B cell (primary cell): Measurements from ENCODE around the gene CCDC9. TPM values are rescaled to one million over a fixed set of nuclear protein-coding genes. Genes with fewer than 3 reads are reported as not detected.
"Not testable (repeated sequence)": the region's sequence is repeated elsewhere in the genome, so short reads cannot be mapped to it uniquely, and the experiment has no call there.

Experiments used
- ATAC-seq: fragments of 200-7000 bp; cut with Tn5 transposase; one replicate; pipeline ENCODE4 v1.10.0; 2021; ENCODE audit warnings: low read depth, mild to moderate bottlenecking, moderate number of reproducible peaks, moderate library complexity
- CTCF ChIA-PET: fragments of 350-600 bp; sonication (Branson Sonifier 250); formaldehyde crosslinking; loops from one replicate; lab custom pipeline; 2021; ENCODE audit warnings: antibody characterized with exemption, inconsistent platforms; lab: Charles Lee
- POLR2A ChIA-PET: fragments of 350-600 bp; sonication (Branson Sonifier 250); formaldehyde crosslinking; loops from one replicate; lab custom pipeline; 2021; ENCODE audit warnings: antibody characterized with exemption; lab: Charles Lee
- DNase-seq: peaks from one replicate; pipeline ENCODE4 v3.0.0; 2013
- H2AFZ ChIP-seq: 2 replicates; pipeline ENCODE4 v1.6.1; 2012; ENCODE audit warnings: mild to moderate bottlenecking, low read depth, low read length; ENCODE audit not compliant: insufficient read depth, poor library complexity, severe bottlenecking
- H3K27ac ChIP-seq, 2 donors: 1 replicate in 1 of 2; 2 replicates in 1 of 2; pipeline ENCODE4 v1.5.1; 2012 to 2013; ENCODE audit warnings: low read length in 2 of 2, mild to moderate bottlenecking in 2 of 2, moderate library complexity in 1 of 2
- H3K27me3 ChIP-seq, 4 experiments: fragments of 200-600 bp in 1 of 4; sonication (generic) in 1 of 4; replicated peaks in 1 of 4; 1 replicate in 2 of 4; 2 replicates in 2 of 4; pipeline versions ENCODE4 v1.6.1 to v1.7.0; 2013 to 2016; ENCODE audit warnings: low read length in 3 of 4, mild to moderate bottlenecking in 2 of 4, mixed read lengths in 1 of 4, moderate library complexity in 1 of 4; ENCODE audit not compliant: insufficient read depth in 4 of 4, control insufficient read depth in 3 of 4; ENCODE audit errors: control extremely low read depth in 1 of 4
- H3K36me3 ChIP-seq, 2 experiments: replicated peaks in 1 of 2; 1 replicate in 1 of 2; 2 replicates in 1 of 2; pipeline versions ENCODE4 v1.6.1 to v1.7.1; 2013; ENCODE audit warnings: low read length in 1 of 2; ENCODE audit not compliant: insufficient read depth in 2 of 2, control insufficient read depth in 1 of 2; ENCODE audit errors: control extremely low read depth in 1 of 2, extremely low read depth in 1 of 2
- H3K4me1 ChIP-seq, 2 donors: fragments of 200-600 bp in 1 of 2; sonication (generic) in 1 of 2; 1 replicate in 1 of 2; 2 replicates in 1 of 2; pipeline versions ENCODE4 v1.5.1 to v1.6.1; 2013 to 2017; ENCODE audit warnings: low read length in 2 of 2; ENCODE audit not compliant: control insufficient read depth in 2 of 2, insufficient read depth in 2 of 2
- H3K4me2 ChIP-seq: replicated peaks from 2 replicates; pipeline ENCODE3; 2012; ENCODE audit warnings: mild to moderate bottlenecking, low read depth, low read length; ENCODE audit not compliant: poor library complexity, severe bottlenecking
- H3K4me3 ChIP-seq, 5 experiments: fragments of 200-600 bp in 1 of 5; sonication (generic) in 1 of 5; 1 replicate in 3 of 5; 2 replicates in 2 of 5; pipeline versions ENCODE4 v1.5.1 to v1.7.0; 2011 to 2016; ENCODE audit warnings: low read length in 4 of 5, mild to moderate bottlenecking in 4 of 5, low read depth in 2 of 5, control low read depth in 1 of 5, moderate library complexity in 1 of 5; ENCODE audit not compliant: insufficient read depth in 1 of 5; ENCODE audit errors: control extremely low read depth in 1 of 5, extremely low read depth in 1 of 5
- H3K79me2 ChIP-seq: fragments of 200-600 bp; sonication (generic); one replicate; pipeline ENCODE4 v1.6.0; 2016; ENCODE audit warnings: low read length; ENCODE audit not compliant: control insufficient read depth, insufficient read depth
- H3K9ac ChIP-seq: fragments of 200-600 bp; sonication (generic); 2 replicates; pipeline ENCODE4 v1.6.1; 2017; ENCODE audit warnings: mild to moderate bottlenecking, low read length, moderate library complexity
- H3K9me3 ChIP-seq, 3 donors: one replicate each; pipeline versions ENCODE4 v1.6.1 to v1.7.1; 2013; ENCODE audit warnings: low read length in 2 of 3; ENCODE audit not compliant: control insufficient read depth in 2 of 3, insufficient read depth in 1 of 3; ENCODE audit errors: control extremely low read depth in 1 of 3
- H4K20me1 ChIP-seq: 2 replicates; pipeline ENCODE4 v1.6.0; 2012; ENCODE audit warnings: mild to moderate bottlenecking, low read length; ENCODE audit not compliant: insufficient read depth, control insufficient read depth, poor library complexity, severe bottlenecking
- H3K27ac Mint-ChIP-seq: one replicate; pipeline ENCODE4 v1.8.0; 2021; ENCODE audit warnings: mixed read lengths
- H3K27me3 Mint-ChIP-seq: one replicate; pipeline ENCODE4 v1.8.0; 2021; ENCODE audit warnings: mixed read lengths
- H3K4me1 Mint-ChIP-seq: one replicate; pipeline ENCODE4 v1.8.0; 2021; ENCODE audit warnings: mixed read lengths
- H3K4me3 Mint-ChIP-seq: one replicate; pipeline ENCODE4 v1.8.0; 2021; ENCODE audit warnings: mixed read lengths
- H3K9me3 Mint-ChIP-seq: one replicate; pipeline ENCODE4 v1.8.0; 2022; ENCODE audit warnings: mixed read lengths; ENCODE audit not compliant: insufficient read depth
- CTCF ChIP-seq: fragments of 200-600 bp; IDR thresholded peaks from one replicate; pipeline ENCODE4 v1.8.0; 2022; ENCODE audit warnings: antibody characterized with exemption, mild to moderate bottlenecking
- EZH2 ChIP-seq: IDR thresholded peaks from 2 replicates; pipeline ENCODE4 v1.6.1; 2012; ENCODE audit warnings: borderline replicate concordance, low read depth, mild to moderate bottlenecking, moderate library complexity, low read length; ENCODE audit not compliant: insufficient read depth, poor library complexity, severe bottlenecking
- WGBS: methylation state at CpG from one replicate; pipeline ENCODE4 v1.1.5; 2013; ENCODE audit warnings: missing lambda C conversion rate; ENCODE audit not compliant: insufficient coverage; 5-methylcytosine and 5-hydroxymethylcytosine counted together
- intact Hi-C: fragments of 100-400 bp; cut with micrococcal nuclease; formaldehyde crosslinking; loops from one replicate; pipeline ENCODE4 v1.10.0; 2022
- polyA plus RNA-seq: library from polyadenylated mRNA; depleted of rRNA; stranded (reverse); fragments of >200 nt; gene quantifications from 2 replicates; pipeline ENCODE4 v1.2.3, GENCODE V29; 2012
- total RNA-seq, 2 donors: library from RNA; stranded (reverse); fragments of 120-200 nt in 1 of 2; gene quantifications; 1 replicate in 1 of 2; 2 replicates in 1 of 2; pipeline versions ENCODE4 v1.2.3 to v1.2.4, GENCODE V29; 2013 to 2022

Gene CCDC9
- total and polyA plus RNA-seq, 2 donors (not counting 1 experiment from before 2014, with no cell fraction given), result 12.3 to 54.7 TPM

- Histone ChIP-seq H2AFZ (no peak overlapping the region), H3K4me1 (peaks cover 18 to 23% of the 10 kb centered on the region in 2 donors), H3K4me3 (no peak overlapping the region), H3K9me3 (peaks cover 0 to 12% (median 0%) of the 10 kb centered on the region in 3 donors), H4K20me1 (no peaks in the 10 kb centered on the region), H3K9ac (no peak overlapping the region), H3K4me2 (no peak overlapping the region), H3K27me3 (peaks cover 0 to 25% (median 5%) of the 10 kb centered on the region in 4 experiments), H3K79me2 (no peaks in the 10 kb centered on the region), H3K27ac (no peak overlapping the region), H3K36me3 (no peaks in the 10 kb centered on the region)
- intact Hi-C loops, result loop anchor here (1.0 kb wide), 1 partner anchor 98 kb away; no protein-coding TSS in a partner anchor
- peak; percentile 81 for DNase-seq
- CTCF ChIA-PET, result interaction anchor here (0.6 to 10.2 kb wide), 22 partner anchors 8 to 1611 kb away, joined by 3 to 557 read pairs (median 4); partner anchors contain the start of genes BBC3, CCDC9 and SAE1
- peaks cover 20% of the 10 kb centered on the region for H3K4me1 Mint-ChIP-seq
- no peak overlapping the region for H3K27ac Mint-ChIP-seq
- WGBS, result 49% methylated on average over 14 of the region's 25 CpGs
- peaks cover 17% of the 10 kb centered on the region for H3K27me3 Mint-ChIP-seq
- no peak overlapping the region for H3K4me3 Mint-ChIP-seq
- ATAC-seq, result peak; percentile 18
- TF ChIP-seq CTCF (peak; percentile 92), EZH2 (no peak)
- POLR2A ChIA-PET, result interaction anchor here (0.6 to 0.9 kb wide), 3 partner anchors 37 to 145 kb away, joined by 3 to 4 read pairs (median 3); no protein-coding TSS in a partner anchor
- H3K9me3 Mint-ChIP-seq, result no peaks in the 10 kb centered on the region
Measured at GRCh38 chr19:47247308-47247990, 8.9 kb upstream of the CCDC9 start.

- Histone ChIP-seq H3K4me1 (peaks cover 11 to 16% of the 10 kb centered on the region in 2 donors), H4K20me1 (peaks cover 11% of the 10 kb centered on the region)
- not testable (repeated sequence) for H3K27ac ChIP-seq, ATAC-seq, H3K4me3 Mint-ChIP-seq, H3K27me3 ChIP-seq, H3K4me3 ChIP-seq, H2AFZ ChIP-seq, H3K79me2 ChIP-seq, H3K4me2 ChIP-seq, H3K9me3 Mint-ChIP-seq, DNase-seq, H3K27me3 Mint-ChIP-seq, H3K9me3 ChIP-seq, H3K27ac Mint-ChIP-seq, H3K9ac ChIP-seq, H3K36me3 ChIP-seq
- H3K4me1 Mint-ChIP-seq, result peaks cover 17% of the 10 kb centered on the region
- POLR2A ChIA-PET, result interaction anchor here (0.7 to 1.4 kb wide), 2 partner anchors 9 kb away, joined by 3 to 4 read pairs; no protein-coding TSS in a partner anchor
- CTCF ChIA-PET, result interaction anchor here (1.0 to 5.5 kb wide), 2 partner anchors 7 to 174 kb away, joined by 3 to 66 read pairs; no protein-coding TSS in a partner anchor
- WGBS, result 83% methylated on average over 3 of the region's 8 CpGs
- intact Hi-C loops, result loop anchor here (10.0 kb wide), 1 partner anchor 388 kb away; the partner anchor contains the start of gene ARHGAP35
Measured at GRCh38 chr19:47253016-47253415, 3.3 kb upstream of the CCDC9 start.
